Measurements from ENCODE around the gene ZC3H18. TPM values are rescaled to one million over a fixed set of nuclear protein-coding genes. Genes with fewer than 3 reads are reported as not detected.

Gene ZC3H18
- total and polyA plus RNA-seq, 2 of the 4 experiments (the other 2 are of a cell fraction), result 3.4 to 21.3 TPM

DNA sequence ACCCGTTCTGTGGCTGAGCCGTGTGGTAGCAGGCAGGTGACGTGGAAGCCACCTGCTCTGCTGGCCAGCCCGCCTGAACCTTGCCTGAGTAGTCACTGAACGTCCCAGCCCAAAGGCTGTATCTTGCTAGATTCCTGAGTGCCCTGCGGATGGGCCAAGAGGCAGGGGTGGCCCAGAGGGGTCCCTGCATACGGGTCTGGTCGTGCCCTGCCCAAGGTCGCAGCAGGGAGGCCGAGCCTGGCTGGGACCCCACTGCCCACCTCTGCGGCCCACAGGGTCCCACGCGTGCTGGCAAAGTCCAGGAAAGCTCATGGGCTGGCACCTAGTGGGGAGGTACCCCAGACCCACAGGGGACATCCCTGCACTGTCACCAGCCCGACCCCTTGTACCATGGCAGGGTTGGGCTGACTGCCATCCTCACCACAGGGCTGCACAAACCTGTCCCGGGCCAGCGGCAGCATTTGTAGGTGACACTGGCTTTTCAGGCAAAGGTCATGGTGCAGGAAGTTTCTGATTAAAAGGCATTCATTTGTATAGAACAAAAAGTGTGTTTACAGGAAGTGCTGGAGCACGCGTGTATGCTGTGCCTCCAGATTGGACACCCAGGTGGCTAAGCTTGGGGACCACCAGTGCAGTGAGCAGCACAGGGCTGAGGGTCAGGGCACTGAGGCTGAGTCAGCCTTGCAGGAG, 45.1 kb upstream of the ZC3H18 start:
- no peak overlapping the region for H2BK20ac ChIP-seq (ENCODE audit: low read depth, low read length)
- H2BK15ac ChIP-seq (ENCODE audit: low read depth, low read length), result no peak overlapping the region
- H2BK5ac ChIP-seq (ENCODE audit: low read depth, low read length, poor library complexity, severe bottlenecking), result no peak overlapping the region
- H3K56ac ChIP-seq (ENCODE audit: extremely low read depth, insufficient read depth, low read length), result no peak overlapping the region
- dilution Hi-C loops (cut with HindIII; ENCODE audit: low sequenced_read_pairs, unreplicated experiment), result no loop called here
- H3K4me2 ChIP-seq (ENCODE audit: low read depth, low read length), result no peak overlapping the region
- H3K4me1 ChIP-seq (ENCODE audit: control insufficient read depth, insufficient read depth, low read length), result peaks cover 1% of the 10 kb centered on the region; the same call in 1 of the 2 replicates
- no peak for ATAC-seq (ENCODE audit: low read depth)
- TF ChIP-seq FOS (IDR thresholded peaks at IDR 0.05; ENCODE audit: low read depth, low read length) (no peak), RAD21 (IDR thresholded peaks at IDR 0.05; ENCODE audit: low read length) (no peak), RFX5 (IDR thresholded peaks at IDR 0.05; ENCODE audit: low read depth, low read length) (no peak)
- H3K4me3 ChIP-seq (ENCODE audit: insufficient read depth, low read depth, low read length), result no peak overlapping the region
- H4K8ac ChIP-seq (ENCODE audit: low read depth in 2 of 2, low read length in 2 of 2), result no peak overlapping the region
- H4K5ac ChIP-seq (ENCODE audit: low read depth, low read length), result no peak overlapping the region
- BruUV-seq (replicated peaks), result no TSS peak
- ChIA-PET POLR2A (ENCODE audit: unreplicated experiment) (no interaction called here), CTCF (no interaction called here)
- peaks cover 3% of the 10 kb centered on the region; the same call in 1 of the 2 replicates for H3K36me3 ChIP-seq (ENCODE audit: control insufficient read depth, insufficient read depth, low read length)
- H2AK5ac ChIP-seq (ENCODE audit: low read depth, low read length), result no peak overlapping the region
- H3K18ac ChIP-seq (ENCODE audit: low read depth, low read length), result no peak overlapping the region
- no peak overlapping the region for H2AK9ac ChIP-seq (replicated peaks; ENCODE audit: low read depth, low read length, poor library complexity)
- WGBS, 2 experiments (ENCODE audit: extremely low coverage in 2 of 2, insufficient read length in 1 of 2), result 42% methylated on average over 10 of the region's 18 CpGs; no CpG with 5 or more reads in 1 of the 2 experiments
- H3K14ac ChIP-seq (replicated peaks; ENCODE audit: low read depth, low read length), result no peak overlapping the region
- H4K20me1 ChIP-seq (ENCODE audit: insufficient read depth, low read length), result peaks cover 3% of the 10 kb centered on the region; the same call in 1 of the 2 replicates
- H3K4ac ChIP-seq (ENCODE audit: low read depth, low read length), result no peak overlapping the region
- H4K91ac ChIP-seq (ENCODE audit: insufficient read depth, low read depth, low read length), result no peak overlapping the region
- intact Hi-C loops (cut with micrococcal nuclease), result no loop called here
- no peaks in the 10 kb centered on the region for H3K27me3 ChIP-seq (ENCODE audit: control insufficient read depth, insufficient read depth, low read length)
- H3K9ac ChIP-seq (ENCODE audit: low read depth, low read length), result no peak overlapping the region
- no peaks in the 10 kb centered on the region for H3K9me1 ChIP-seq (ENCODE audit: insufficient read depth, low read length)
- in situ Hi-C loops (cut with MboI; ENCODE audit: low sequenced_read_pairs), result no loop called here
- peak overlapping the region; percentile 75 for H2AFZ ChIP-seq (replicated peaks; ENCODE audit: low read length, poor library complexity)
- no peak overlapping the region for H3K27ac ChIP-seq (ENCODE audit: insufficient read depth, low read length)
- no peak overlapping the region for H2BK120ac ChIP-seq (ENCODE audit: low read depth, low read length)
- no peak overlapping the region for H3K23ac ChIP-seq (ENCODE audit: low read depth, low read length)
- DNase-seq, result no peak
- H3K9me3 ChIP-seq (ENCODE audit: control insufficient read depth, insufficient read depth, low read length), result no peaks in the 10 kb centered on the region
- H3K79me1 ChIP-seq (ENCODE audit: low read depth in 1 of 2, low read length in 2 of 2), result no peaks in the 10 kb centered on the region
